Activated CD4-positive, CD25-positive, alpha-beta regulatory T cell treated with anti-CD3 and anti-CD28 coated beads, Interleukin-2, amount 50 U/mL, for 16 hours (primary cell): Measurements from ENCODE around the gene HOXC5.

Experiments
- DNase-seq: peaks from one replicate; pipeline ENCODE4 v3.0.0-alpha.2; 2020; ENCODE audit warnings: low read depth, low spot score

Gene HOXC5

DNA sequence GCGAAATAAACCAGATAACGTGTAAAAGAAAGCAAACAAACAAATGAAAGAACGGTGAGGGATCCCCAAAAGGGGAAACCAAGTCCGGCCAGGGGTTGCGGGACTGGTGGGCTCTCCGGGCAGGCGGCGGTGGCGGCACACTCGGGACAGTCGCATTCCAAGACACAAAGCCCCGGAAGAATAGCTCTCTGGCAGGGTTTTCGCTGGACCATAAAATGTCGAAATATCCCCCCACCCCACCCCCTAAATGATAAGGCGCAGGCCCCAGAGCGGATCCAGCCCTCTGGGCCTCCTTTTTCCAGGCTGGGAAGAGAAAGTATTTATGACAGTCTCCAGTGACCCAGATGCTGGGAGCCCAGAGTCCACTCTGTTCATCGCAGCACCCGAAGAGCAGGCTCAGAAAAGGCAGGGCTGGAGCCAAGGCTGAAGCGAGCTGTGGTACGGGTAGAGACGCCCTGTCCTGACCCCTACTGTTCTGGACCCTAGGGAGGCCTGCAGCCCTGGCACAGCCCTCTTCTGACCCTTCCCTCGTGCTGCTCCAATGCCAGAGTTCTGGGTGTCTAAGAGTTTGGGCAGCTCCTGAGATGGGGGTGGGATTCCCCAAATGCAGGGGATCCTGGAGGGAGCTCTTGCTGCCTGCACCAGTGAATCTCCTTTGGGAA is 26.2 kb upstream of the HOXC5 start:
- DNase-seq, result no peak

DNA sequence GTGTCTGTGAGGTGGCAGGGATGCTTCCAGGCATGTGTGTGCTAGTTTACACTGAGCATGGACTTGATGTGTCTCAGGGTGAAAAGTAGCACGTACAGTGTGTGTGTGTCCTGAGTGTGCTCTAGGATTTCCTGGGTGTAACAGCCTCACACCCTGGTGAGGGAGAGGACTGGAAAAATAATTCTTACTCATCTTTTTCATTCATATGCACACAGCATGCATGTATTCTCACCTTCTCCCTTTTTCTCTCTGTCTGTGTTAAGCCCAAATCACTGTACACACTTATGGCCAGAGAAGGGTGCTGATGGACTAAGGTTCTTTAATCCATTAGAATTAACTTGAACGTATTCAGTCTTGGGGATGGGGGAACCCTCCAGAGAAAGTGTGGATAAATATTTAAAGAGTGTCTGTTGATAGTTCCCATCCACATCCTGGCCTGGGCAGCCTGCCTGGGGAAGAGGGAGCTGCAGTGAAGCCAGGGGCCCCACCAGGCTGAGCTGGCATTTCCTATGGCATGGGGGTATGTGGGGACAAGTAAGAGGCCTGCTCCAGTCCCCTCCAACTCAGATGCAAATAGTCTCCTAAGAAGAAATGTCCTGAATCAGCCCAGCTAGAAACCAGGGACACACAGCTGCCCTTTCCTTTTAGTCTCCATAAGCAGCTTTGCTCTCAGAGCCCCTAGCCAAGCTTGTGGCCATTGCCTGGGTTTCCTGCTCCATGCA is 25.2 kb upstream of the HOXC5 start:
- DNase-seq, result no peak

DNA sequence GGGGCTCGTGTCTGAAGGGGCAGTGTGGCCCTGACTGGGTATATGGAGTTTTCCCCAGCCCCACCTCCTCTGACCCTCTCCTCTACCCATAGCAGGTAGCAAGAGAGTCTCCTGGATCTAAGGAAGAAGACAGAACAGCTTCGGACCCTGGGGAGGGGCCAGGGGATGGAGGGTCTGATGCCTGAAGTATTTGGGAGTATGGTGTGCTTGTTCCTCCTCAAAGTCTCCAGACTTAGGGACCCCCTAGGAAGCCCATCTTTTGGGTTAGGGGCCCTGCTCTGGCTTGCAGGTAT is 24.6 kb upstream of the HOXC5 start:
- no peak for DNase-seq

DNA sequence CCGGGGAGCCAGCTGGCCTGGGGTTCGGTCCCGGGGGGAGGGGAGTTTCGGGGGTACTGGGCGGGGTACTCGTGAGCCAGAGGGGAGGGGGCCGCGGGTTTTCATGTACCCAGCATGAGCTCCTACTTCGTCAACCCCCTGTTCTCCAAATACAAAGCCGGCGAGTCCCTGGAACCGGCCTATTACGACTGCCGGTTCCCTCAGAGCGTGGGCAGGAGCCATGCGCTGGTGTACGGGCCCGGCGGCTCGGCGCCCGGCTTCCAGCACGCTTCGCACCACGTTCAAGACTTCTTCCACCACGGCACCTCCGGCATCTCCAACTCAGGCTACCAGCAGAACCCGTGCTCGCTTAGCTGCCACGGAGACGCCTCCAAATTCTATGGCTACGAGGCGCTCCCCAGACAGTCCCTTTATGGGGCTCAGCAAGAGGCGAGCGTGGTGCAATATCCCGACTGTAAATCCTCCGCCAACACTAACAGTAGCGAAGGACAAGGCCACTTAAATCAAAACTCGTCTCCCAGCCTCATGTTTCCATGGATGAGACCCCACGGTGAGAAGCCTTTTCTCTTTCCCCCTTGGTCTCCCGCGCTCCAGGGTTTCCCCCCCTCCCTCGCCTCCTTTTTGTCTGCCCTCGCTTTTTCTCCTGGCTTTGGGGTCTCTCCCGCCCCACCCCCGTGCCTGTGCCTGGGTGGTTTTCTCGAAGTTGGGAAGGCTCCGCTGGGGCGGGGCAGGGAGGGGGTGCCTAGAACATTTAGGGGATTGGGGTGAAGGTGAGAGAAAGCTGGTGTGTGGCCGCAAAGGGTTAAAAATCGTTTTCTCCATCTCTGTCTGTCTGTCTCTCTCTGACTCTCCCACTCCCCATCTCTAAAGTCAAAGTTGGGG is 23.4 kb upstream of the HOXC5 start:
- no peak for DNase-seq

DNA sequence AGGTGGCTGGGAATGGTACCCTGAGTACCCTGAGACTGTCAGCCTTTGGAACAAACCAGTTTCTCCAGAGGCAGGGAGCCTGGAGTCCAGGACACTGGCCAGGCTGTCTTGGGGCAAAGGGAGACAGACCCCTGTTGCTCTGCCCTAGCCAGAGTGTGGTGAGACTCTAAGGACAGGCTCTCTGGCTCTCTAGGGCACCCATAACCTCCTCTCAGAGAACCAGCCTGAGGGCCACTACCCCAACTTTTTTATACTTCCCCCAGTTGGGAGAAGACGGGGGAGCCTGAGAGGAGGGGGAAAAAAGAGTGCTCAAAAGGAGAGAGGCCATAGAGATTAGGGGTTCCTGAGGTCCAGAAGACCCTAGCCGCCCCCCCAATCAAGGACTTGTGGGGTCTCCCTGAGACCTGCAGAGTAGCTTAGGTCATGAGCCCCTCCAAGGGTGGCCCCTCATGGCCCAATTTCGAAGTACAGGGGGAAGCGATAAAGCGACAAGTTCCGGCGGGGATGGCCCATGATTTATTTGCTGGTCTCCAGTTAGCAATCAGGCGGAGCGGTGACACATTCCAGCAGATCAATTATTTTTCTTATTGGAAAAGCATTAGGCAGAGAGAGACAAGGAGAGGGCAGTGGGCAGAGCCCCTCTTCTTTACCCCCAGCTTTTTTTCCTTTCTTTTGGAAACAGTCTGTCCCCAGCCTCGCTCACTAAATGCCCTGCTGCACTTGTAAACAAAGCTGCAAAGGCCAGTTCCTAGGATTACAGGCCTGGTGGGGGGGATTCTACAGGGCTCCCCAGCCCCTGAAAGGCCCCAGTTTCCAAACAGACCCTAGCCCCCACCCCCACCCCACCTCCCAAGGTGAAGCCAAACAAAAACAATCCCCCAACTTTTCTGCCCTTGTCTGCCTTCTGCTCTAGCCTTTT is 22.5 kb upstream of the HOXC5 start:
- no peak for DNase-seq

DNA sequence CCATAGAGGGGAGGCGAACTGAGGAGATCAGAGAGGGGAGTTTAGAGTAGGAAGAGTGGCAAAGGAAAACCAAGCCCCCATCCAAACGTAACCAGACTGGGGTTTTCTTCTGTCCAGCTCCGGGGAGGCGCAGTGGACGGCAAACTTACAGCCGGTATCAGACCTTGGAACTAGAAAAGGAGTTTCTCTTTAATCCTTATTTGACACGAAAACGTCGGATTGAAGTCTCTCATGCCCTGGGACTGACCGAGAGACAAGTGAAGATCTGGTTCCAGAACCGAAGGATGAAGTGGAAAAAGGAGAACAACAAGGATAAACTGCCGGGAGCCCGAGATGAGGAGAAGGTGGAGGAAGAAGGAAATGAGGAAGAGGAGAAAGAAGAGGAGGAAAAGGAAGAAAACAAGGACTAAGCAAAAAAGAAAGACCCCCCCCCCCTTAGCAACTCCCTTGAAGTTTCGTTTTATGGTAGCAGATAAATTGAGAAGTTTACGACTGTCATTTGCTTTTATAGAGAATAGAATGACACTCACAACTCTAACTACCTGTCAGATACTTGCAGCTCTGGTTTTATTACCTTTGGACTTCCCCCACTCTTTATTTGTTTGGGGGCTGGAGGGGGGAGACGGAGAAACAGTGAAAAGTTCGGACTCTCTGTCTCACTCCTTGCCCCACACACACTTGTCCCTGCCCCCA is 21.7 kb upstream of the HOXC5 start:
- DNase-seq, result no peak

DNA sequence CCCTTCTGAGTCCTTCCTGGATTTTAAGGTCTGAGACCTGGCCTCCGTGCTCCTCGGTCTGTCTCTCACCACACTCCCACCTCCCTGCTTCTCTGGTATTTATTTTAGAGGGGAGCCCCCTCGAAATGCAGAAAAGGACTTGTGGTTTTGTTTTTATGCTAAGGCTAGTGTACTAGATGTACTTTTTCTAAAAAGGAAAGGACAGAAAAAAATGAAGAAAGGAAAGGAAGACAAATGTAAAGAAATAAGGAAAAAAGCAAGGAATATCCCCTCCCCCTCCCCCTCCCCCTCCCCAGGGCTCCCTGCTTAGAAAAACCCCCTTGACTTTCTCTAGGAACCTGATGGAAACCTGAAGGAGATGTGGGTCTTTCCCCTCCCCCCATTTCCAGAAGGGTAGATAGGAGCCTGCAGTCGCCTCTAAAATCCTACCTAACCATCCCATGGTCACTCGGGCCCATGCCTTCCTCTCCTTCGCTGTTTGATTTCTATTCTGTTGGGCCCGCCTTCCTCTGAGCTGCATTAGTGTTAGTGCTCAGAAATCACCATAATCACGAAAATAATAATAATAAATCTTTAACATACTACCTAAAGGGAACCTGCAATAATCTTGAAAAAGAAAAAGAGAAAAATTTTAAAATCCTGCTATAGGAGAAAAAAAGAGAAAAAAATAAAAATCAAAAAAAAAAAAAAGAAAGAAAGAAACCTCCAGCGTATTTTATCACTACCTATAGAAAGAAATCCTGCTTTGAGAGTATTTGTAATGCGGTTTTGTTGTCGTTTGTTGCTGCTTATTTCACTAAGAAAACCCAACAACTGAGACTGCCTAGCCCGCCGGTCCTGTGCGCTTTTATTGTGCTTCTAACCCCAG is 21.0 kb upstream of the HOXC5 start:
- DNase-seq, result no peak

DNA sequence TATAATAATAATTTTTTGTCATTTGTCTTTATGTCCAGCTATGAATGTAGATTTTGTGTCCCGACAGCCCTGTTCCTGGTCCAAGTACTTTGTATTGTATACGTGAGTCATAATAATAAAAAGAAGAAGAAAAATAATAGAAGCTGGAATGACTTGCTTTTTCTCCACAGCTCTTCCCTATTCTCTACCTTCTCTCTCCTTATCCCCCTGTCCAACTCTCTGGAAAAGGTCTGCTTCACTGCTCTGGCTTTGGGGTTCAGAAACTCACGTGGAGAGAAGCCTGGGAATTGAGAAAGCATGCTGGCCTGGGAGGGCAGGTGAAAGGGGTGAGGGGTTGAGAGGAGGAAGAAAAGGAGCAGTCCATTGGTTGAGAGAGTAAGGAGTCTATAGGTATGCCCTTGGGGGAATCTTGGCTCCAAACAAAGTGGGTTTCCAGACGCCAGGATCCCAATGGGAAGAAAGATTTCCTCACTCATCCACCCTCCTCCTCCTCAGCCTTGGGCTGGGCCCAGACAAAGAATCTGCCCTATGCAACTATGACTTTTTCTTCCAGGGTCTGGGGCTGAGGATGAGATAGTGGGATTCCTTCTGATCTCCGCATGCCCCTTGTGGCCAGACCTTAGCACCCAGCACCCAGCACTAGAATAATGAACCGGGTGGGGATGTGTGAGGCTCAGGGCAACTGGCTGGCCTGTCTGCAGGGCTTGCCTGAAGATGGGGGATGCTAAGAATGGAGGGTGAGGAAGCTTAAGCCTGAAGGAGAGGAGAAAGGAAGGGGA is 20.0 kb upstream of the HOXC5 start:
- no peak for DNase-seq

DNA sequence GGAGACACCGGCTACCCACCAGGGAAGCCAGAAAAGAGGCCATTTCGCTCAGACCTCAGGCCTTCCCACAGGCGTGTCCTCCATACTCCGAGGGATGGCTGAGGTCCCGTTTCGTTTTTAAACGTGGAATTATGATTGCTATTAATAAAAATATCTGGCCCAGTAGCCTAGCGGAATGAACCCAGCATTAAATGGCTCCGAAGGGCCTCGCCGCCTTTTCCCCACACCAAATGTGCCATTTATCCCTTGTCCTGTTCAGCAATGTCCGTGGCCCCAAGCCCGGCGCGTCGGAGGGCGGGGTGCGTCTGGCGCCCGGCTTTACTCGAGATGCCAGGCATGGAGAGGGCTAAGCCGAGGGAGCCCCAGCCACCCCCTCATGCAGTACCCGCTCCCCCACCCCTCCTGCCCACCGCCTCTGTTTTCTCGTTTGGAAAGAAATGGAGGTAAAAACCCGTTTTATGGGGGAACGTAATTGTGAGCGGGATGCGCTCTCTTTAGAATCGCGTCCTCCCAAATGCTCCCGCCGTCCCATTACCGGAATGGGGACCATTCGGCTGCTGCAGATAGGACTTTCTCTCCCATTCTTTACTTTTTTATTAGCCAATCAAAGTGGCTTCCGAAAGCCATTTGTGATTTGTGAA is 18.4 kb upstream of the HOXC5 start:
- no peak for DNase-seq

DNA sequence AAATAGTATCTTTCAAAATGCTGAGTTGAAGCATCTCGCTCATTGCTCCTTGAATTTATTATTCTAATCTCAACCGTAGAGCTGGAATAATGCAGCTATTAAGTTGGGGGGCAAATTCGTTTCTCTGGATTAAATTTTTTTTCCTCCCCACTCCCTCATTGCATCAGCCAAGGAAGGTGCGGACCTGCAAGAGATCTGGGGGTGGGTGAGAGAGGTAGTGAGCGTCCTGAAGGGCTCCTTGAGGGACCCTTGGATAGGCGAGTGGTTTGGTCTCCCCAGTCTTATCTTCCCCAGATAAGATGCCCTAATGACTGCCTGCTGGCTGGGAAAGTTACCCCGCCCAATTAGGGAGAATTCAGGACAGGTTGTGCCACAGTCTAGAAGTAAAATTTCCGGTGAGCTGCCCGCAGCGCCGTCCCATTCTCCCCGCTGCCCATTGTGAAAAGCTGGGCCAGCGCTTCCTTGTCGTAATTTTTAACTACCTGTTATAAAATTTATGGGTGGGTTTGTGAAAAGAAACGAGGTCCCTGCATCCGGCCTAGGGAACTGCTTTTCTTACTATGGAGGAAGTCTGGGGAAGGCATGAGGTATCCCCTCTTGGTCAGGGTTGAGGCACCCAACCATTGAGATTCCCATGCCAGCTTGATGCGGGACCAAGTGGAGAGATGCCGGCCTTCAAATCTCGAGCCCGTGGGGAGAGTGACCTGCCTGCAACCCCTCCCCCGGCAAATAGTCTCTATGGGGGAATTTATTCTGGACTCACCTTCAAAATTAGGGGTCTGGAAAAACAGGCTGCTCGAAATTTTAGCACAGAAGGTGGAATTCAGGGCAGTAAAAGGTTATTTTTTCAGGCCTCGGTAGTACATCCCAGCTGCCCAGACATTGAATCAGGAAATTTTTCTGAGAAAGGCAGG is 17.6 kb upstream of the HOXC5 start:
- no peak for DNase-seq

DNA sequence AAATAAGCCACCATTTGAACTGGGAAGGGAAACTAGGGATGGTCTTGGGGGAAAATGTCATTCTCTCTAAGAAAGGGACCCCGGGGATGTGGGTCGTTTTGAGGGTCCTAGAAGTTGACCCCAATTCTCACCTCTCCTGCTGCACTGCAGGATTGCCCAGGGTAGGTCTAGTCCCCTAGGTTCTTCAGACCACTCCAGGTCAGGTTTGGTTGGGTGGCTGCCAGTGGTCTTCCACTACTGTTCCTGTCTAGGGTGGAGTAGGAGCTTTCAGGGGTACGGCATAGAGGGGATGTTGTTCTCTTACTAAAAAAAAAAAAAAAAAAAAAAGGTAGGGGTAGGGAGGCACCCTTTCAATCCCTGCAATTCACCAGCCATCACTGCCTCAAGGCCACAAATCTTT is 16.8 kb upstream of the HOXC5 start:
- DNase-seq, result no peak

DNA sequence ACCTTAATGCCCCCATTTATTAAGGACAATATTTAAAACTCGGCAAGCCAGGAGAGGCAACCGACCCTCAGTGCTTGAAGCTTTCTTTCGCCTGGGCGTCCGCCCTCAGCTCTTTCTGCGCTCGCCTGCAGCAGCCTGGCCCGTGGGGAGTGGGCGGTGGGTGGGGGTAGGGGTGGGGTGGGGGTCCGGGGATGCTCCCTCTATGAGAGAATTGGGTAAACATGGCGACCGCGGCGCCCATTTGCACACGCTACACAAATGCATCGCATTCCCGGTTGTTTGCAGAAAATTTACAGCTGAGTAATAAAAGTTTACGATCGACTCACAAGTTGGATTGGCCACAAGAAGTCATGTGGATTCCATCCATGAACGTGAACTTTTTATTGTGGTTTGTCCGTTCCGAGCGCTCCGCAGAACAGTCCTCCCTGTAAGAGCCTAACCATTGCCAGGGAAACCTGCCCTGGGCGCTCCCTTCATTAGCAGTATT is 16.3 kb upstream of the HOXC5 start:
- DNase-seq, result no peak

DNA sequence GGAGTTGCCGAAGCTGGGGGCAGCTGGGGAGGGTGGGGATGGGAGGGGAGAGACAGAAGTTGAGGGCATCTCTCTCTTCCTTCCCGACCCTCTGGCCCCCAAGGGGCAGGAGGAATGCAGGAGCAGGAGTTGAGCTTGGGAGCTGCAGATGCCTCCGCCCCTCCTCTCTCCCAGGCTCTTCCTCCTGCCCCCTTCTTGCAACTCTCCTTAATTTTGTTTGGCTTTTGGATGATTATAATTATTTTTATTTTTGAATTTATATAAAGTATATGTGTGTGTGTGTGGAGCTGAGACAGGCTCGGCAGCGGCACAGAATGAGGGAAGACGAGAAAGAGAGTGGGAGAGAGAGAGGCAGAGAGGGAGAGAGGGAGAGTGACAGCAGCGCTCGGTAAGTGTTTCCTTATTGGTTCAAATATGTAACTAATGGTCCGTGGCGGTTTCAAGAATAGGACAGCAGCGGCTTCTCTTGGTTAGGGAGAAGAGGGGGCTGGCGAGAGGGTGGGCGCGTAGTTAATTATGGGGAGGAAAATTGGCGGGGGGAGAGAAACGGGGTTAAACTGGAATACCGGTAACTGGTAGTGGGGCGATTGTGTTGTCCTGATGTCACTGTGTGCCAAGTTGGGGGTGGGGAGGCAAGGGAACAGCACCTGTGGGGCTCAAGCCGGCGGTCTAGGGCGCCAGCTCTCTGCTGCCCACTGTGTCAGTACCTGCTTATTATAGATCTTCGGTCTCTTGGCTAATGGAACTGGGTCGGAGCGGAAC is 15.6 kb upstream of the HOXC5 start:
- no peak for DNase-seq

DNA sequence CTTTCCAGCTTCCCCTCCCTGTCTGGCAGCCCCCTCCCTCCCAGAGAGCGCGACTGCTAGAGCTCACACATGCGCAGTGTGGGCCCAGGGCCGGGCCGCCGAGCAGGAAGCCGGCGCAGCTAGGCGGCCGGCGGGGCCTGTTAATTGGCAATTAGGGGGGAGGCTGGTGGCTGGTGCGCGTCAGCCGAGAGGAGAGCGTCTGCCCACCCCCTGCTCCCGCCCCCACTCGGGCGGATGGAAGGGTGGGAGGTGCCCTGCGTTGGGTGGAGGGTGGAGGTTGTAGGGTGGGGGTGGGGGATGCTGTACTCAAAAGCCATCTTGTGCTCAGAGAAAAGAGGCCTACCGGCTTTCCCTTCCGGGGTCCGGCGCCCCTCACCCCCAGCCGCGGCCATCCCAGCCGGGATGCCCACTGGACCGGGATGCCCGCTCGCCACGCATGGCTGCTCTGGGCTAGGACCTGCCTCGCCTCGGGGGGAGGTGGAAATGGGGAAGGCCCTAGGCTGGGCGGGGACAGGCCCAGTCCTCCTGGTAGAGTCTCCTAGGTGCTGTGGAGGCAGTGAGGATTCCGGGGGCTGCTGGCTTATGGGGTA is 14.9 kb upstream of the HOXC5 start:
- peak; percentile 43 for DNase-seq

DNA sequence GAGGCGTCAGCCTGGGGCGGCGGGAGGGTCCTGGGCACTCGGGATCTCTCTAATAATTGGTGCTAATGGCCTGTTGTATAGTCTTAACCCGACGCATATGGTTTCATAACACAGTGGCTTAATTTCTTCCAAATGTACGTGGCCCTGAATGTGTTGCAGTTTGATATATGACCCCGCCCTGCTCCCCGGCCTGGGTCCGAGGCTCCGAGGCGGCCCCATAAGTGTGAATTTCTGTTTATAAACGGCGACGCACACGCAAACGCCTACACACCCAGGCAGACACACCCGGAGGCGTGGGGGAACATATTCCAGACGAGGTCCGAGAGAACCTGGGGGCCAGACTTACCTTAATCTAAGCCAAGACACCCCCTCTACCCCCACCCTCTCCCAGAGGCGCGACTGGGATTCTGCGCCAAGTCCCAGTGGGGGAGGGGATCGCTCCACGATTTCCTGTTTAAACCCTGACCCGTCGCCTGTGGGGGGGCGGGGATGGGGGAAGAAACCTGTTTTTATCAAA is 14.3 kb upstream of the HOXC5 start:
- DNase-seq, result no peak

DNA sequence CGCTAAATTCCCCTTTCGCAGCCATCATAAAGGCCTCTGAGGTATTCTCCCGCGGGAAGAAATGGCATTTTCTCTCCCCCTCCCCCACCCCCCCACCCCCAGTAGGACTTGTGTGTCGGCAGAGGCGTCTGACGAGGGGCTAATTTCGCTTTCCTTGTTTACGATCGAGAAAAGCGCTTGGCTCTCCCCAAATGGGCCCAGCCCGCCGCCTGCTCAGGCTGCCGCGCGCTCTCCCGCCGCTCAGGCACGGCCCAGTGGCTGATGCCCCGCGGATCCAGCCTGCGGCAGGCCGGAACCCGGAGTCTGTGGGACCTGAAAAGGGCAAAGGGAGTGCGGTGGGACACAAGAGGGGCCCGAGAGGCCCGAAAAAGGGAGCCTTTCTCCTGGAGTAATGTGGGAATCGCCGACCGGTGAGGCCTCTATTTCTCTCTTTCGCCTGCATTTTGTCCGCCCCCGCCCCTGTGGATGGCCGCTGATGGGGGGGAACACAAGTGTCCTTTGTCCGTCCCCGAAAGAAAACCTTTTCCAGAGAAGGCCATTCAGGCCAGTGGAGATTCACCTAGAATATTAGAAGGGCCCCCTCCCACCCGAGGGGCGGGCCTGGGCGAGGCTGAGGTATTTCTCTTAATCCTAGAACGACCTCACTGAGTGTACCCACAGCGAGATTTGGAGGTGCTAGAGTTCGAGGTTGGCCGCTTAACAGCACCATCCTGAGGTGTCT is 13.6 kb upstream of the HOXC5 start:
- no peak for DNase-seq
